GM21529 (cell line): Measurements from ENCODE around the gene MGAT4B.
"Not testable (repeated sequence)": the region's sequence is repeated elsewhere in the genome, so short reads cannot be mapped to it uniquely, and the experiment has no call there.

ENCODE experiments used
- ATAC-seq: cut with Tn5 transposase; IDR thresholded peaks from one replicate; pipeline ENCODE4 v1.9.1; 2021; ENCODE audit not compliant: unreplicated experiment

Gene MGAT4B

DNA sequence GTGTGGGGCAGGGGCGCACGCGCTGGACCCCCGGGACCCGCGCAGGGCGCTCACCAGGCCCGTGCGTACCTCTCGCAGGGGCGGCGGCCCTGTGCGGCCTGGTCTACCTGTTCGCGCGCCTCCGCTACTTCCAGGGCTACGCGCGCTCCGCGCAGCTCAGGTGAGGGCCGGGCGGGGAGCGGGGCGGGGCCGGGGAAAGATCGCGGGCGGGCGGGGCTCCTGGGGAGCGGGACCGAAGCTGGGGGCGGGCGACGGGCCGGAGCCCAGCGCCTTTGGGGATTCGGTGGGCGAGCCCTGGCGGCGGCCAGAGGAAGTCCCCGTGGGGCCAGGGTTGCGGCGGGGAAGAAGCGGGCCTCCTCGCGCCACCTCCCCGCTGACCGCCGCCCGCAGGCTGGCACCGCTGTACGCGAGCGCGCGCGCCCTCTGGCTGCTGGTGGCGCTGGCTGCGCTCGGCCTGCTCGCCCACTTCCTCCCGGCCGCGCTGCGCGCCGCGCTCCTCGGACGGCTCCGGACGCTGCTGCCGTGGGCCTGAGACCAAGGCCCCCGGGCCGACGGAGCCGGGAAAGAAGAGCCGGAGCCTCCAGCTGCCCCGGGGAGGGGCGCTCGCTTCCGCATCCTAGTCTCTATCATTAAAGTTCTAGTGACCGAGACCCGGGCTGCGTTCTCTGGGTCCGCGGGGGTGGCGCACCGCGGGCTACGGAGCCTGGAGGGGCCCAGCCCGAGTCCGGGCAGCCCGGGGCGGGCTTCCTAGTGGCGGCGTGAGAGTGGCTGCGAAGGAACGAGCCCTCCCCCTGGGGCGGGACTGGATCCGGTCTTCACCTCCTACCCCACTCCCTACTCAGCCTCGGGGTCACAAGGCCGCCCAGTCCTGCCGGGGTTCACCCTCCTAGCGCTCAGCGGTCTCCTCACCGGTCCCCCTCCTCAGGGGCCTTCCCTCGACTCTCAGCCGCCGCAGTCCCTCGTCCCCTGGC lies 10.5 kb downstream of the MGAT4B start:
- peak; percentile 74 for ATAC-seq

DNA sequence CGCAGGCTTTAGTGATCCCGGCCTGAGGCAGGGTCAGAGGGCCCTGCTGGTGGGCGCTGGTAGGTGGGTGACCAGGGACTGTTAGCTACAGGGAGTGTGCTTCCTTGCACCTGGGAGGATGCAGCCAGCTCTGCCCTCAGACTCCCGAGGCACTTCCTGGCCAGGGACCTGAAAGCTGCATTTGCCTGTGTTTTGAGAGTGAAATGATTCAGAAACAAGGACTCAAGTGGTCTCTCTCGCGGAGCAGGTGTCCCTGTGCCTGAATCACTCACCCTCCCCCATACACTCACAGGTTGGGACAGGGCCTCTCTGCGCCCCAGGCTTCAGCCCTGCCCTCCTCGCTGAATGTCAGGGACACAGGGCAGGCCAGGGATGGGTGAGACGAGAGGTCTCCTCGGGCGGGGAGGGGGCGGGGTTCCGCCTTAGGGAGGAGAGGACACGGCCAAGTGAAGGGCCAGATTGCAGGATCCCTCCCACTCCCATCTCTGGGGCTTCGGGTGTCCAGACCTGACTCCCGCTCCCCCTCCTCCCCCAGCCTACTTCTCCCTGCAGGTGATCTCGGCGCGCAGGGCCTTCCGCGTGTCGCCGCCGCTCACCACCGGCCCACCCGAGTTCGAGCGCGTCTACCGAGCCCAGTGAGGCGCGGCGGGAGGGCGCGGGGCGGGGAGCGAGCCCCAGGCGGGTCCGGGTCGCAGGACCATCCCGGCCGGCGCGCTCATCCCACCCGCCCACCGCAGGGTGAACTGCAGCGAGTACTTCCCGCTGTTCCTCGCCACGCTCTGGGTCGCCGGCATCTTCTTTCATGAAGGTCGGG lies 11.4 kb downstream of the MGAT4B start:
- no peak for ATAC-seq

DNA sequence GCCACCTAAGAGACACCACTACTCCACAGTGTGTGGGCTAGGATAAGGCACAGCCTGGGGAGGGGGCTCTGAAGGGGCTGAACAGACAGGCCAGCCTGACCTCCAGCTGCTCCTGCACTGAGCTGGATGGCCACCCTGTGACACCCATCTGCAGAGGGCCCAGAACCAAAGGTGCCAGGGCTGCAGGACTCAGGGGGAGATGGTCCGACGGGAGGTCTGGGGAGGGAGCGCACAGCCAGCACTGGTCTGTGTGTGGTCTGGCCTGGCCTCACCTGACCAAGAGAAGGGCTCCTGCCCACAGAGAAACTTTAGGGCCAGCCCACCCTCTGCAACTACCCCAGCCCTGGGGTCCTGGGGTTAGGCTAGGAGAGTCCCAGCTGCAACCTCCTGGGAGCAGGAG lies 12.1 kb downstream of the MGAT4B start:
- ATAC-seq: no peak

DNA sequence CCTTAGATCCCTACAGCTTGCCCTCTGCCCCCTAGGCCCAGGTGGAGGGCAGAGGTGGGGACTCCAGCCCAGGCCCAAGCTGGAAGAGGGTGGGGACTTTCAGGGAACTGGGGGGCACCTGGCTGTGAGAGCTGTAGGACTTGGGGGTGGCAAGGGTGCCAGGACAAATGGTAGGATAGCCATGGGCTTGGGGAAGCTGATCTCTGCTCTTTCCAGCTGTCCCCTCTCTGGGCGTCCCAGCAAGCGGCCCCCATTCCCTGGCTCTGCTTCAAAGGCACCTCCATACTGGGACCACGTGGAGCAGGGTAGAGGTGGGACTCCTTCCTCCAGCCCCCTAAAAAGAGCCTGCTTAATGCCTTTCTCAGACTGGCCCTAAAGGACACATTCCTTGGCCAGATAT lies 12.5 kb downstream of the MGAT4B start:
- no peak for ATAC-seq

DNA sequence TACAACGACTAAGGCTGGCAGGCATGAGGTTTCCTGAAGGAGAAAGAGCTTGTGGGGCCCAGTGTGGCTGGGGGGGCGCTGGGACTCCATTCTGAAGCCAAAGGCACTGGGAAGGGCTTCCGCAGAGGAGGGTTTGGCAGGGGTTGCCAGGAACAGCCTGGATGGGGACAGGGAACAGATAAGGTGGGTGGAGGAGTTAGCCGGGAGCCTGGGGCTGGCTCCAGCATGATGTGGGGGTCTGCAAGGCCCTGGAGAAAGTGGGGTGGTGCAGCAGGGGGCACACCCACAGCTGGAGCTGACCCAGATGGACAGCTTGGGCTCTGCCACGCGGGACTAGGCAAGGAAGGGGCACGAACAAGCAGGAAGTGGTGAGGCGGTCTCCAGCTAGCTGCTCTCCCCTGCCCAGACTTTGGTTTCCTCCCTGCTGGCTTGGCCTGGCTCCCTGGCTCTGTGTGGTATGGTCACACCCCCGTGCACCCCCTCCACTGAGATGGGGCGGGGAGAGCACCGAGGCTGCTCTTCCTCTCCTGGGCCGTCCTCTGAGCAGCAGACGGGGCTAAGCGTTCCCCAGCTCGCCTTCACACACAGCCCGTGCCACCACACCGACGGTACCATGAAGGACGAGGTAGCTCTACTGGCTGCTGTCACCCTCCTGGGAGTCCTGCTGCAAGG lies 13.1 kb downstream of the MGAT4B start, which contains the start of gene LTC4S:
LTC4S (plus strand) TSS at position 519 of the 672 bp plus-strand sequence; CDS start at position 614, 95 bp downstream.
- ATAC-seq: no peak

DNA sequence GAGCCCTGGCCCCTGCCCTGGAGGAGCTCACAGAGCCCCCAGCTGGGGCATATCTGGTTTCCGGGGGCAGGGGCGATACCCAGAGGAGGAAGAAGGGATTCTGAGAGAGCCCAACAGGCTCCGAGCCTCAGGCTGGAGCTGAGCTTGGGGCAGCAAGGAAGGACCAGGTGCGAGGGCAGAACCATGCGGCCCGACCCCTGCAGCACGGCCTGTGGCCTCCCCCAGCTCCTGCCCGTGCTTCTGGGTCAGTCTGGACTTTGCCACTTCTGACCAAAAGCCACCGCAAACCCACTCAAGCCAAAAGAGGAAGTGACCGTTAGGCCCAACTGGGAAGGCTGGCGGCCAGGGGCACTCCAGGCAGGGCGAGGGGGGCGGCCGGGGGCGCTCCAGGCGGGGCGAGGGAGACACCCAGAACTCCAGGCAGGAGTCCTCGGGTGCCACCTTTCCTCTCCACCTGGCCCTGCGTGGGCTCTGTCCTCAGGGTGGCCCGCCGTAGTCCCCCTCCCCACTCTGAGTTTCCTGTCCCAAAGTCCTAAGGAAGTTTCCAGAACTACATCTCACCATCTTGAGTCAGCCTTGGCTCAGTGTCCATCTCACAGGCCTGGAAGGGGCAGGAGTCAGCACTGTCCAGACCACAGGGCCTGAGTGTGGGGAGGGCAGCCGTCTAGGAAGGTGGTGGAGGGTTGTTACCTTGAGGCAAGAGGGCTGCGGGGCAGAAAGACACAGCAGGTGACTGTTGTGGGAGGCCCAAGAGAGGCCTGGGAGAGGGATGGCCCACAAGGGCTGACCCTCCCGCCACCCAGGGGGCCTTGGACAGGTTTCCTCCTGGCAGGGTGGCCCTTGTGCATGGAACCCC lies 13.8 kb downstream of the MGAT4B start:
- ATAC-seq: no peak

DNA sequence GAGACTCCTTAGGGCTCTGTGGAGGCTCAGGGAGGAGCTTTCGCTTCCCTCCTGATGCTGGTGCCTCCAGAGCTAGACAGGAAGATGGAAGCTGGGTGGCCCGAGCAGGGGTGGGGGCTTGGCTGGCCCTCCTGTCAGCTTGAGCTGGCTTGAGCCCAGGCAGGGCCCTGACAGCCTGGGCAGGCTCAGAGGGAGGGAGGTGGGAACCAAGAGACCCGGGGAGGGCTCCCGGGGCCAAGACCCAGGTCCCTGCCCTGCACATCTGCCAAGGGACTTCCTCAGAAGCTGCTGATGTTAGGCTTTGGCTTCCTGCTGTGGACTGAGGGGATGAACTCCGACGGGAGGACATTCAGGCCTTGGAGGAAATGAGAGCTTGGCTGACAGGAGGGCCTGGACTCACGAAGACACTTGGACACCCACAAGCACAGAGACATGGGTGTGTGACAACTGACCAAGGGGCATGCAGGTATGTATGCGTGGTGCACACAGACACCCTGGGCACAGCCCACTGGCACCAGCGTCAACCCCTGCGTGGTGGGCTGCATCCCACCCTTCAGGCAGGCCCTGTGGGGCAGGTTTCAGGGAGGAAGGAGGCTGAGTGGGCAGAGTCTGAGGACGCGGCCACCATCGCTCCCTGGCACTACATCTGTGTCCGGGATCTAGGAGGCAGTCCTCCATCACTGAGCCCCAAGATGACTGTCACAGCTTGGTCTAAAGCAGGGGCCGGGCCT lies 14.6 kb downstream of the MGAT4B start:
- ATAC-seq: no peak

DNA sequence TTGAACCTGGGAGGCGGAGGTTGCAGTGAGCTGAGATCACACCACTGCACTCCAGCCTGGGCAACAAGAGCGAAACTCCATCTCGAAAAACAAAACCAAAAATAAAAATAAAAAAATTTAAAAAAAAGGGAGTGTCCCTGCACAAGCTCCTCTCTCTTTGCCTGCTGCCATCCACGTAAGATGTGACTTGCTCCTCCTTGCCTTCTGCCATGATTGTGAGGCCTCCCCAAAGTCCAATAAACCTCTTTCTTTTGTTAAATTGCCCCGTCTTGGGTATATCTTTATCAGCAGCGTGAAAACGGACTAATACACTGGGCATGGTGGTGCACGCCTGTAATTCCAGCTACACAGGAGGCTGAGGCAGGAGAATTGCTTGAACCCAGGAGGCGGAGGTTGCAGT lies 17.4 kb downstream of the MGAT4B start:
- not testable (repeated sequence) for ATAC-seq

DNA sequence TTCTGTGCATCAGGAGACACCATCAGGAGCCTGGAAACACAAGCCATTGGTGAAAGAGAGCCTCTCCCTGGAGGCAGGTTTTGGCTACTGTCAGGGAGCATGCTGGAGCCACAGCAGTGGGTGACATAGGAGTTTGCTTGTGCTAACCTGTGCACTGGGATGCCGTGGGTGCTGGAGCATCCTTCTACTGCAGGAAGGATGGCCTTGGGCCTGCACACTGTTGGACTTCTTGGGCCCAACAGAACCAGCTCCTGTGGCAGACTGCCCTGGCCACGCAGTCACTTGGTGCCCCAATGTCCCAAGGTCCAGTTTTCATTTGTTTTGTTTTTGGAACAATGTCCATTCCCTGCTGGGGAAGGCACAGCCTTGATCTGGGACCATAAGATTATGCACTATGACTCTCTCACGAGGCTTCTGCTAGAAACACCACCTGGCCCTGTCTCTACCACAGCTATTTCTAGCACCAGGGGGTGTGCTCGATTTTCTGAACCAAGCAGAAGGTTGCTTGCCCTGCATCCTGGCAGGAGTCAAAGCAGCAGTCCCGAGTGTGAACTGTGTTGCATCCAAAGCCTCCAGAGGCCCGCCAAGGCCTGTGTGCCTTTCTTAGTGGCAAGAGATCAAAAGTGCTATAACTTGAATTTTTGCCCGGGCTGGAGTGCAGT lies 18.3 kb downstream of the MGAT4B start:
- ATAC-seq: no peak

DNA sequence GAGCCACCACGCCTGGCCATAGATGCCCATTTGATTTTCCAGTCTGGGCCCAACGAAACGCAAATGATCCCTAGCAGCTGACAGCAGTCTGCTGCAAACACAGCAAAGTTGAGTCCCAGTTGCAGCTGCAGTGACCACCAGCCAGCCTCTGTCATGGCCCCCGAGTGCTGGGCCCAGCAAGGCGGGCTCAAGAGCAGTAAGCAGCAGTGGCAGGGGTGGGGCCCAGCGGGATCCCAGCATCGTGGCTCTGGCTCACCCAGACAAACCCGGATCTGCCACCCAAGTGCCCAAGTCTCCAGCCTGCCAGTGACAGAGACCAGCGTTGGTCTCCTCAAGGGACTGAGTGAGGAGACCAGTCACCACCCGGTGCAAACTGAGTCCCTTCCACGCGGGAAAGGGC lies 19.8 kb downstream of the MGAT4B start:
- ATAC-seq: no peak

DNA sequence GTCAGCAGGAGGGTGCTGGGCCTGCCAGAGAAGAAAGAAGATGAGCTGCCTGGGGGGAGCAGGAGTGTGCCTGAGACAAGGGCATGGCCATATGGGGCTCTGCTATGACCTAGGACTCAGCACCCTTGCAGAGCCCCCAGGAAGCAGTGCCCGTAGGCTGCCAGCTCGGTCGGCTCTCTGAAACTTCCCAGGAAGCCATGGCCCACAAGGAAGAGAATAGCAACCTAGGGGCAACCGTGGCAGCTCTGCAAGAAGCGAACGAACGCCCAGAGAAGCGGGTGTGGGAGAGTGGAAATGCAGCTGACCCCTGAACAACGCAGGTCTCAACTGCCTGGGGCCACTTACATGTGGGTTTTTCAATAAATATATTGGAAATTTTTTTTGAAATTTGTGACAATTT lies 23.5 kb downstream of the MGAT4B start:
- ATAC-seq: no peak

DNA sequence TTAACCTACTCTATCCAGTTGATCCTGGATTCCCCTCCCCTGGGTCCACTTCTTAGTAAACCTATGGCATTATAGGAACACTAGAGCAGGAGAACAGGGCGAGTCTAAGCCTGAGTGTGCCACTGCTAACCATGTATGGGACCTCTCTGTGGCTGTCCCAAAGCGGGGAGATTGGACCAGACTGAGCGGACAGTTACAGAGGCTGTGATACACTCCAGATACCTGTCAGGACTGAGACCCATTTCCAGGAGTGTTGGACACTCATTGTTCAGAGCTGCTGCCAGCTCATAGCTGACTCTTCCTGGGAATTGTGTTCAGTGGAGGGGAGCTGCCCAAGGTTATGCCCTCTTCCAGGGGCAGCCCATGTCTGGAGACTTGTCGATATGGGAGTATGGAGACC lies 24.8 kb downstream of the MGAT4B start:
- no peak for ATAC-seq

DNA sequence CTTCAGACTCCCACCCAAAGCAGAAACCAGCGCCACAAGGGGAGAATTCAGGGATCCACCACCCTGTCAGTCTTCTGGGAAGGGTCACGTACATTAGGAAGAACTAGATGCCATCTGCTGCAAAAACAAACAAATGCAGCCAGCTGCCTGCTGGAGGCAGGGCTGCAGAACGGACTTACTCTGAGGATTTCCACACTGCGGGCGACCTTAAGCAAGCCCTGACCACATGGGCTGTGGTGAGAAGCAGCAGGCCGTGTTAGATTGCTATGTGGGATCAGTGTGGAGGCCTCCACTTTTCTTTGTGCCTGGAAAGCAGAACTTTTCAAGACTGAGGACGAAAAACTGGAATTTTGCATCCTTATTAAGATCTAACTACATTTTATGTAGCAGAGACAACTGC lies 26.3 kb downstream of the MGAT4B start:
- no peak for ATAC-seq

DNA sequence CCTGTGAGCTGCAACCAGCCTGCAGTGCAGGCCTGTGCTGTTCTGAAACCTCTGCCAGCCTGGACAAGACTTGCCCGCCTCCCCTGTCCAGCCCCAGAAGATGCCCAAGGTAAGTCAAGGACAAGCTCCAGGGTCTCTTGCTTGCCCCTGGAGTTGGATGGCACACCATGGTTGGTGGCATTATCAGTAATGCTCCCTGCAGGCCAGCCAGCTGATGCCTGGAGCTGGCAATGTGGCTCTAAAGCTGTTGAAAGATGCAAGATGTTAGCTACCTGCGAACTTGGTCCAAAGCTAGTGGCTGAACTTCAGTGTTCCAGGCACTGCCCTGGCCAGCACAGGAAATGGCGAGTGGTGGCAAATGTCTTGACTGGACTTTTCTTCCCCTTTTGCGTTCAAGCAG lies 26.8 kb downstream of the MGAT4B start:
- ATAC-seq: no peak

DNA sequence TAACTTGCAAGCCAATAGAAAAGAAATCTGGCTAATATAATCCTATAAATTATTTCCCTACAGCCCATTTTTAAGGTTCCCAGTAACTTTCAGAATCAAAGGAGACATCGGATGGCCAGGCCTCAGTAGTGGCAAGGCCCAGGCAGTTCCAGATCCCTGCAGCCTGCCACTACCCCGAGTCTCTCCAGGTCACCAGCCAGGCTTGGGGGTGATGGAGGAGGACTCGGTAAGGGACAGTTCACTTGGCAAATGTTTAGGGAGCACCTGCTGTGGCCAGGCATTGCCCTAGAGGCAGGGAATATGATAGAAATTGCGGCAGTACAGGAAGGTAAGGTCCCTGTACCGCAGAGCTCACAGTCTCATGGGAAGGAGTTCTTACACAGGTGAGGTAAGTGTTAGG lies 28.1 kb downstream of the MGAT4B start:
- no peak for ATAC-seq

DNA sequence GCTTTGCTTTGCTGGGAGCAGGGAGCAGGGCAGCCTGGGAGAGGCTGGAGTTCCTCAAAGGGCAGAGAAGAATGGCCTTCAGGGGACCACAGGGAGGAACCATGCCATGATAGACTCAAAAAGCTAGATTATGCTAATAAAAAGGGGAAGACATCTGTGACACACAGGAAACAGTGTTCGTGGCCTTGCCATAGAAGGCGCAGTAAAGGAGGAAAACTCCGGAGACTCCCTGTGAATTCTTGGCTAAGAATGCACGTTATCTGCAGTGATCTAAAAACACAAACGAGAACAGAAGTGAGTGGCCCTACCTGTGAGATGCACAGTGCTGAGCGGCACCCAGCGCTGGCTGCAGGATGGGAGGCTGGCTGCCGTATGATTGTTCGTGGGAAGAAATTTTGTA lies 28.8 kb downstream of the MGAT4B start:
- no peak for ATAC-seq

DNA sequence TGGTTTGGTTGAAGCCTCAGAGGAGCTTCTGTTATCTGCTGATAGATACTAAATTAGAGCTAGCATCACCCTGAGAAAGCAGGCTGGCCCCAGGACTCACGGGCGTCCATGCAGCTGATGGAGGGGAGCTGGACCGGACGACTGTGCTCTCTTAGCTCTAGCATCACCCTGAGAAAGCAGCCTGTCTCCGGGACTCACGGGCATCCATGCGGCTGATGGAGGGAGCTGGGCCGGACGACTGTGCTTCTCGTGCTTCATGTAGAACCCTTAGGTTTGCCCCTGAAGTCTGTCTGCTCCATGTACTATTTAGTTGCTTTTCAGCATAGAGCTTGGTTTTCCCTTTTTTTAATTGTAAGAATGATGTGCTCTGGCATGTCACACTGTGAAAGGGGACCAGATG lies 29.2 kb downstream of the MGAT4B start:
- ATAC-seq: no peak

DNA sequence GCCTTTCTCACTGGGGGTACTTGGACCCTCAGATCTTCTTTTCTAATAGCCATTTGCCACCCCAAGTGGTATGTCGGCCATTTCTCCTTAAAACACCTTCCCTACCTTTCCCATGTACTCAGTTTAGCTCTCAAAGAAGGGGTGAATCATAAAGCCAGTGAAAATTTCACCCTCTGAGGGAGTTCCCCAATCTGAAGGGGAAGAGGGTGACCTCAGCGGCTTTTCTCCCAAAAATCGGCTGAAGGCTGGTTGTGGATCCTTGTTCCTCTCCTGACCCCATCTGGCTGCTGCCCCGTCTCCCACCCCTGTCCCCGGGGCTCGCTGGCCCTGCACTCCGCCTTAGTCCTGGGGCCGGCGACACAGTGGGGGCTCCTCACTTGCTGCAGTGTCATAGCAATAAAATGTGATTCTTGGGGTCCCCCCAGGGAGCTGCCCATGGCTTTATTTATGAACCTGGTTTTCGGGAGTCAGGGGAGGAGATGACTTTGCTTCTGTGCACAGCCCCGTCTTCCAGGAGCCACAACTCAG lies 30.2 kb downstream of the MGAT4B start:
- ATAC-seq: no peak

DNA sequence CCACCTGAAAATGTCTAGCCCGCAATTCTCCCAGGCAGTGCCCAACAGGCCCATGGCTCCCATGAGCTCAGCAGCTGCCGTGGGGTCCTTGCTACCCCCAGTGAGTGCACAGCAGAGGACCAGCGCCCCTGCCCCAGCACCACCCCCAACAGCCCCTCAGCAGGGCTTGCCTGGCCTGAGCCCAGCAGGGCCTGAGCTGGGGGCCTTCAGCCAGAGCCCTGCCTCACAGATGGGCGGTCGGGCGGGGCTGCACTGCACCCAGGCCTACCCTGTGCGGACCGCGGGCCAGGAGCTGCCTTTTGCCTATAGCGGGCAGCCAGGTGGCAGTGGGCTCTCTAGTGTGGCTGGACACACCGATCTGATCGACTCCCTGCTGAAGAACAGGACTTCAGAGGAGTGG lies 32.2 kb downstream of the MGAT4B start:
- no peak for ATAC-seq
